RCC 7860 (cell line): ENCODE results near the gene NXT1.
A peak's percentile ranks its signal among the peaks of the same experiment; 100 is the strongest.
"Not testable (repeated sequence)": the region's sequence is repeated elsewhere in the genome, so short reads cannot be mapped to it uniquely, and the experiment has no call there.

ENCODE experiments used
- DNase-seq: peaks from one replicate; pipeline ENCODE4 v3.0.0-alpha.2; 2015; ENCODE audit warnings: low spot score
- FAIRE-seq: peaks from 2 replicates; lab custom pipeline; 2012; peaks lifted over from hg19 to GRCh38; lab: Jason Lieb, UNC

The NXT1 gene

GRCh38 chr20:23350196-23350903 is at the start of gene NXT1:
Gene NXT1, plus strand, starts transcription at chr20:23350791. Its CDS starts 3,251 bp downstream, at chr20:23354042.
- peak; percentile 88 for FAIRE-seq
- peak; percentile 93 for DNase-seq

- no peak for FAIRE-seq
These were observed 49.0 kb upstream of the NXT1 start for GRCh38 chr20:23301436-23302050.

GRCh38 chr20:23302386-23302785 is 48.2 kb upstream of the NXT1 start:
- FAIRE-seq = no peak
- DNase-seq = no peak

More at GRCh38 chr20:23301436-23302050, 49.0 kb upstream of the NXT1 start:
- DNase-seq = no peak

GRCh38 chr20:23302801-23303200 is 47.8 kb upstream of the NXT1 start:
- DNase-seq (no peak), FAIRE-seq (no peak)

GRCh38 chr20:23303325-23304102 is 47.1 kb upstream of the NXT1 start:
- no peak for DNase-seq
- no peak for FAIRE-seq

- DNase-seq = no peak
- no peak for FAIRE-seq
These were observed 46.0 kb upstream of the NXT1 start for GRCh38 chr20:23304616-23305015.

GRCh38 chr20:23305098-23305497 is 45.5 kb upstream of the NXT1 start:
- no peak for FAIRE-seq
- DNase-seq = peak; percentile 5

- DNase-seq, FAIRE-seq: not testable (repeated sequence)
These were observed 43.2 kb upstream of the NXT1 start for GRCh38 chr20:23307393-23307792.

- FAIRE-seq (no peak), DNase-seq (no peak)
These were observed 42.6 kb upstream of the NXT1 start for GRCh38 chr20:23308024-23308423.

GRCh38 chr20:23308908-23309307 is 41.7 kb upstream of the NXT1 start:
- FAIRE-seq (no peak), DNase-seq (no peak)

GRCh38 chr20:23309781-23310180 is 40.8 kb upstream of the NXT1 start:
- FAIRE-seq (no peak), DNase-seq (no peak)

- DNase-seq (no peak), FAIRE-seq (no peak)
These were observed 38.6 kb upstream of the NXT1 start for GRCh38 chr20:23311947-23312506.

- DNase-seq = no peak
- FAIRE-seq = no peak
These were observed 37.3 kb upstream of the NXT1 start for GRCh38 chr20:23313271-23313670.

GRCh38 chr20:23314699-23315098 is 35.9 kb upstream of the NXT1 start:
- FAIRE-seq = no peak

GRCh38 chr20:23315099-23315498 is 35.5 kb upstream of the NXT1 start:
- DNase-seq (no peak), FAIRE-seq (no peak)

More at GRCh38 chr20:23314699-23315098, 35.9 kb upstream of the NXT1 start:
- no peak for DNase-seq

GRCh38 chr20:23316626-23317025 is 34.0 kb upstream of the NXT1 start:
- FAIRE-seq (no peak), DNase-seq (no peak)

- DNase-seq (no peak), FAIRE-seq (no peak)
These were observed 33.5 kb upstream of the NXT1 start for GRCh38 chr20:23317081-23317480.

GRCh38 chr20:23318347-23318746 is 32.2 kb upstream of the NXT1 start:
- DNase-seq (no peak), FAIRE-seq (no peak)

- no peak for FAIRE-seq
- peak; percentile 4 for DNase-seq
These were observed 30.3 kb upstream of the NXT1 start for GRCh38 chr20:23320317-23320716.

GRCh38 chr20:23325107-23325506 is 25.5 kb upstream of the NXT1 start:
- DNase-seq = no peak

GRCh38 chr20:23326774-23327173 is 23.8 kb upstream of the NXT1 start:
- FAIRE-seq = no peak
- no peak for DNase-seq

More at GRCh38 chr20:23325107-23325506, 25.5 kb upstream of the NXT1 start:
- no peak for FAIRE-seq
